K562 (cell line): ENCODE results near the gene FAXC. TPM values are rescaled to one million over a fixed set of nuclear protein-coding genes. Genes with fewer than 3 reads are reported as not detected.
A peak's percentile ranks its signal among the peaks of the same experiment; 100 is the strongest.

ENCODE experiments used
- ATAC-seq: fragments of 200-7000 bp; cut with Tn5 transposase; 3 replicates; pipeline ENCODE4 v1.9.1; 2020; ENCODE audit warnings: moderate library complexity
- BruUV-seq: library from RNA; stranded (reverse); fragments of 400-500 nt; replicated peaks from 2 replicates; lab custom pipeline; 2021; lab: Mats Ljungman, UMichigan
- CTCF ChIA-PET: fragments of 300-600 bp; formaldehyde crosslinking; extraction: SDS; loops from one replicate; lab custom pipeline; 2021; ENCODE audit warnings: low intra/inter-chr PET ratio; lab: Yijun Ruan, JAX
- POLR2A ChIA-PET: fragments of 300-600, 350-650 bp; sonication (Branson Sonifier 250); formaldehyde crosslinking; extraction: SDS; loops from one replicate; lab custom pipeline; 2021; ENCODE audit warnings: antibody characterized with exemption, inconsistent platforms; lab: Yijun Ruan, JAX
- DNase-seq, 4 experiments: peaks; one replicate each; pipeline versions ENCODE4 v3.0.0 to v3.0.0-alpha.2; 2011 to 2018; ENCODE audit warnings: low spot score in 3 of 4, mixed read lengths in 3 of 4; ENCODE audit errors: extremely low read depth in 1 of 4
- FAIRE-seq: peaks from 2 replicates; lab custom pipeline; 2011; peaks lifted over from hg19 to GRCh38; lab: Jason Lieb, UNC
- H2AFZ ChIP-seq: 2 replicates; pipeline ENCODE4 v1.6.0; 2011; ENCODE audit warnings: low read depth, low read length, control low read depth, inconsistent platforms
- H3K27ac ChIP-seq: fragments of 200-600 bp; 3 replicates; pipeline ENCODE4 v1.8.0; 2011; ENCODE audit warnings: low read depth, mild to moderate bottlenecking, control low read depth, inconsistent platforms, low read length, moderate library complexity, mixed read lengths; ENCODE audit errors: extremely low read depth
- H3K27me3 ChIP-seq, 2 experiments: fragments of 300-600 bp in 1 of 2; 2 replicates in 1 of 2; 3 replicates in 1 of 2; pipeline versions ENCODE4 v1.6.0 to v1.8.0; 2011; ENCODE audit warnings: inconsistent platforms in 2 of 2, low read length in 2 of 2, mild to moderate bottlenecking in 1 of 2, mixed read lengths in 1 of 2, moderate library complexity in 1 of 2; ENCODE audit not compliant: control insufficient read depth in 2 of 2, insufficient read depth in 2 of 2
- H3K36me3 ChIP-seq: fragments of 300-600 bp; 3 replicates; pipeline ENCODE4 v1.8.0; 2011; ENCODE audit warnings: mild to moderate bottlenecking, low read length, inconsistent platforms; ENCODE audit not compliant: control insufficient read depth, insufficient read depth
- H3K4me1 ChIP-seq, 2 experiments: fragments of 200-600 bp in 1 of 2; replicated peaks in 1 of 2; 2 replicates in 1 of 2; 3 replicates in 1 of 2; pipeline versions ENCODE4 v1.5.1 to v1.8.0; 2011; ENCODE audit warnings: inconsistent platforms in 2 of 2, low read length in 2 of 2, mild to moderate bottlenecking in 1 of 2, mixed read lengths in 1 of 2, moderate library complexity in 1 of 2; ENCODE audit not compliant: control insufficient read depth in 2 of 2, insufficient read depth in 2 of 2
- H3K4me2 ChIP-seq: 2 replicates; pipeline ENCODE4 v1.6.1; 2011; ENCODE audit warnings: low read length, control low read depth, inconsistent platforms, mixed read lengths; ENCODE audit not compliant: insufficient read depth
- H3K4me3 ChIP-seq: fragments of 200-600 bp; sonication (generic), shearing (Covaris generic); 2 replicates; pipeline ENCODE4 v1.5.1; 2016; ENCODE audit warnings: control low read depth, inconsistent platforms
- H3K79me2 ChIP-seq: fragments of 200-600 bp; 3 replicates; pipeline ENCODE4 v1.8.0; 2011; ENCODE audit warnings: low read length, inconsistent platforms; ENCODE audit not compliant: control insufficient read depth, insufficient read depth
- H3K9ac ChIP-seq, 2 experiments: 2 replicates each; pipeline versions ENCODE4 v1.6.0 to v1.6.1; 2011; ENCODE audit warnings: low read depth in 2 of 2, low read length in 2 of 2, control low read depth in 1 of 2, inconsistent platforms in 1 of 2, mild to moderate bottlenecking in 1 of 2, mixed read lengths in 1 of 2; ENCODE audit not compliant: insufficient read depth in 1 of 2
- H3K9me1 ChIP-seq: one replicate; pipeline ENCODE4 v1.6.0; 2011; ENCODE audit warnings: inconsistent platforms, mild to moderate bottlenecking, low read length, moderate library complexity; ENCODE audit not compliant: control insufficient read depth, insufficient read depth
- H3K9me3 ChIP-seq: replicated peaks from 2 replicates; pipeline ENCODE4 v1.5.1; 2011; ENCODE audit warnings: low read depth, low read length, inconsistent platforms; ENCODE audit not compliant: control insufficient read depth, insufficient read depth
- H4K20me1 ChIP-seq: replicated peaks from 2 replicates; pipeline ENCODE4 v1.6.1; 2011; ENCODE audit warnings: low read length, inconsistent platforms, mixed read lengths; ENCODE audit not compliant: control insufficient read depth, insufficient read depth
- CEBPB ChIP-seq: fragments of 450-650 bp; IDR thresholded peaks from 2 replicates; pipeline ENCODE4 v1.6.1; 2016; ENCODE audit warnings: missing genetic modification characterization, missing compliant biosample characterization
- DACH1 ChIP-seq: fragments of 450-650 bp; IDR thresholded peaks from 2 replicates; pipeline ENCODE4 v1.6.1; 2018; ENCODE audit not compliant: partially characterized antibody
- FIP1L1 ChIP-seq: fragments of 200-400 bp; formaldehyde crosslinking; IDR thresholded peaks from 2 replicates; pipeline ENCODE4 v1.6.1; 2018; ENCODE audit warnings: mild to moderate bottlenecking, low read depth, low read length; ENCODE audit not compliant: poor library complexity, severe bottlenecking
- KDM1A ChIP-seq, 2 experiments: fragments of 450-650 bp; IDR thresholded peaks; 2 replicates each; pipeline ENCODE4 v1.6.1; 2016; ENCODE audit warnings: mild to moderate bottlenecking in 2 of 2
- NFE2 ChIP-seq: IDR thresholded peaks from 2 replicates; pipeline ENCODE4 v1.6.1; 2014; ENCODE audit warnings: antibody characterized with exemption, low read depth
- SMARCE1 ChIP-seq: fragments of 450-650 bp; IDR thresholded peaks from 2 replicates; pipeline ENCODE4 v1.7.1; 2016; ENCODE audit warnings: mild to moderate bottlenecking
- STAT5A ChIP-seq: IDR thresholded peaks from 2 replicates; pipeline ENCODE4 v1.6.1; 2012; ENCODE audit warnings: low read length, inconsistent platforms, borderline replicate concordance
- ZNF175 ChIP-seq: fragments of 200-800 bp; sonication (Bioruptor generic); IDR thresholded peaks from 2 replicates; pipeline ENCODE4 v1.6.1; 2016; ENCODE audit warnings: low read depth, mild to moderate bottlenecking, missing genetic modification characterization, missing compliant biosample characterization
- ZNF316 ChIP-seq: fragments of 450-650 bp; IDR thresholded peaks from 2 replicates; pipeline ENCODE4 v1.6.1; 2016
- WGBS: fragments of 100-300 bp; shearing (Covaris generic); methylation state at CpG from one replicate; pipeline ENCODE4 v1.1.6; 2016; ENCODE audit warnings: low coverage, mixed read lengths; ENCODE audit not compliant: insufficient coverage; ENCODE audit errors: missing lambda C conversion rate; 5-methylcytosine and 5-hydroxymethylcytosine counted together
- in situ Hi-C: fragments of 300-500 bp; cut with MboI; formaldehyde crosslinking; loops from 4 replicates; pipeline ENCODE4 v1.15.0; 2018; ENCODE audit warnings: inconsistent platforms, mixed read lengths
- intact Hi-C: fragments of 100-400 bp; cut with micrococcal nuclease; formaldehyde crosslinking; loops from 2 replicates; pipeline ENCODE4 v1.14.2; 2022
- polyA plus RNA-seq, 8 experiments: library from polyadenylated mRNA; depleted of rRNA in 4 of 8; stranded (reverse) in 5 of 8; unstranded in 3 of 8; fragments of >200 nt; fragmentation: Nextera tagmentation in 2 of 8; fragmentation: Illumina TruSeq in 1 of 8; extraction: Ambion mirVana in 2 of 8; extraction: Trizol in 1 of 8; gene quantifications; 2 replicates each; pipeline versions ENCODE4 v1.2.1 to v1.2.3, GENCODE V29; 2011 to 2014; ENCODE audit warnings: inconsistent platforms in 1 of 8, missing spikeins in 1 of 8
- total RNA-seq, 7 experiments: library from RNA; depleted of rRNA in 6 of 7; stranded (reverse); fragments of >200 nt in 6 of 7; fragmentation: Illumina TruSeq in 2 of 7; extraction: Trizol in 2 of 7; gene quantifications; 2 replicates each; pipeline versions ENCODE4 v1.2.1 to v1.2.3, GENCODE V29; 2011 to 2021; ENCODE audit warnings: low replicate concordance in 1 of 7
- TF ChIP-seq, protein P1 (sequence below), 2 experiments: fragments of 450-650 bp in 1 of 2; sonication (generic) in 1 of 2; formaldehyde crosslinking in 1 of 2; IDR thresholded peaks in 1 of 2; conservative IDR thresholded peaks in 1 of 2; 2 replicates each; pipeline versions ENCODE4 v1.6.1 to v1.8.1; 2016 to 2023; ENCODE audit warnings: mild to moderate bottlenecking in 2 of 2, moderate library complexity in 2 of 2, inconsistent platforms in 1 of 2, missing genetic modification reagents in 1 of 2
- TF ChIP-seq, protein P2 (sequence below): fragments of 250-450 bp; sonication (Bioruptor Pico); IDR thresholded peaks from 2 replicates; pipeline ENCODE4 v1.5.1; 2021; ENCODE audit warnings: mild to moderate bottlenecking
- TF ChIP-seq, protein P3 (sequence below): IDR thresholded peaks from 2 replicates; pipeline ENCODE4 v1.6.1; 2016; ENCODE audit warnings: missing genetic modification characterization, missing compliant biosample characterization

Gene FAXC
- total and polyA plus RNA-seq, 9 of the 15 experiments (the other 6 are each of a cell fraction or from before 2014, with no cell fraction given) = 0.06 to 0.40 (median 0.13) TPM; not detected in 5

DNA sequence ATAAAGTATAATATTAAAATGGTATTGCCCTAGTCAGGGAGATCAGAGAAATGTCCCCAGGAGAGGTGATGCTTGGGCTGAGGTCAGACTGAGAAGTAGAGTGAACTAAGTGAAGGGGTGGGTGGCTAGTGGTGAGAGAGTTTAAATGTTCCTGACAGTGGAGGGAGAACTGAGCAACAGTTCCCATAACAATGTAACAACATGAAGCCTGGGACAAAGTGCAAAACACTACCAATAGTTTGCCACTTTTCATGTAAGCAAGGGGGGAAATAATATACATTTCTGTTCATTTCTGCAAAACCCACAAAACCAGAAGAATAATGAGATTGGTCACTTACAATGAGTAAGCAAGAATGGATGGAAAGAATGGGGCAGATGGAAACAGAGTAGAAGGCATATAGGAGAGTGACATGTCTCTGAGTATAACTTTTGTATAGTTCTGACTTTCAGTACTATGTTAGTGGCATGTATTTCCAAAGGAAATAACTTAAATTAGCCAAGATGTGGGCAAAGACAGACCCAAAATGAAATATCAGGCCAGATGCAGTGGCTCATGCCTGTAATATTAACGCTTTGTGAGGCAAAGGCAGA is 13.3 kb upstream of the FAXC start:
- Histone ChIP-seq H3K9ac (no peak overlapping the region), H3K27ac (no peak overlapping the region), H3K27me3 (peaks cover 0 to 2% of the 10 kb centered on the region in 2 experiments; a peak in 1 of 5 replicates), H3K4me1 (no peaks in the 10 kb centered on the region), H3K9me3 (no peaks in the 10 kb centered on the region), H3K9me1 (no peaks in the 10 kb centered on the region), H3K4me3 (no peak overlapping the region), H2AFZ (no peak overlapping the region), H4K20me1 (no peaks in the 10 kb centered on the region), H3K79me2 (no peaks in the 10 kb centered on the region), H3K4me2 (no peak overlapping the region), H3K36me3 (no peaks in the 10 kb centered on the region)
- ChIA-PET CTCF (no interaction called here), POLR2A (no interaction called here)
- in situ Hi-C loops (no loop called here), intact Hi-C loops (no loop called here)
- 6% methylated on average over 1 of the region's 1 CpG for WGBS
- BruUV-seq = no TSS peak
- no peak for ATAC-seq
- DNase-seq = no peak
- FAIRE-seq = no peak
- peak; percentile 46 for TF ChIP-seq NFE2
- no peak for TF ChIP-seq DACH1
- TF ChIP-seq ZNF316 = peak; percentile 47; the same call in 1 of the 2 replicates

DNA sequence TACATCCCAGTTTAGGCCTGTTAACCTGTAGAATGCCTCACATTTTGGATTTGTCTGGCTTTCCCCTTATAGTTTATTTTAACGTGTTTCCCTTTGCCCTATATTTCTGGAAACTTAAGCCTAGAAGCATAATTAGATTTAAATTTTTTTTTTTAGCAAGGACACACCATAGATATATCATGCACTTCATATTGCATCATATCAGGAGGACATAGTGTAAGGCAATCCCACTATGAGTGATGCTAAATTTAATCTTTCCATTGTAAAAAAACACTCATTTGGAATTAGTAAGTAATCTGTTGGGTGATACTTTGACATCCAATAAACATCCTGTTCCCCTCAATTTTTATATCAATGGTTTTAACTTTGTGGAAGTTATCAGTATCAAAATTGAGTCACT is 10.3 kb upstream of the FAXC start:
- no peaks in the 10 kb centered on the region for H3K9me1 ChIP-seq
- ChIA-PET CTCF (no interaction called here), POLR2A (interaction anchor here (1.0 kb wide), 1 partner anchor 12 kb away, joined by 3 read pairs; no protein-coding TSS in a partner anchor)
- H3K4me3 ChIP-seq = no peak overlapping the region
- 0% methylated on average over 1 of the region's 1 CpG for WGBS
- peaks cover 0 to 6% of the 10 kb centered on the region in 2 experiments; a peak in 2 of 5 replicates for H3K27me3 ChIP-seq
- ATAC-seq (no peak), FAIRE-seq (no peak), DNase-seq (no peak)
- no peaks in the 10 kb centered on the region for H3K36me3 ChIP-seq
- in situ Hi-C loops = no loop called here
- no peaks in the 10 kb centered on the region for H3K79me2 ChIP-seq
- intact Hi-C loops = no loop called here
- H3K27ac ChIP-seq = no peak overlapping the region
- H3K4me2 ChIP-seq = no peak overlapping the region
- no peaks in the 10 kb centered on the region for H3K9me3 ChIP-seq
- H2AFZ ChIP-seq = no peak overlapping the region
- H3K9ac ChIP-seq = no peak overlapping the region
- BruUV-seq = no TSS peak
- no peaks in the 10 kb centered on the region for H3K4me1 ChIP-seq
- H4K20me1 ChIP-seq = no peaks in the 10 kb centered on the region
- TF ChIP-seq, protein P1, sequence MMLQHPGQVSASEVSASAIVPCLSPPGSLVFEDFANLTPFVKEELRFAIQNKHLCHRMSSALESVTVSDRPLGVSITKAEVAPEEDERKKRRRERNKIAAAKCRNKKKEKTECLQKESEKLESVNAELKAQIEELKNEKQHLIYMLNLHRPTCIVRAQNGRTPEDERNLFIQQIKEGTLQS (IDR thresholded peaks at IDR 0.05) = peak; percentile 47; the same call in 1 of the 2 replicates
- TF ChIP-seq, protein P1 (CRISPR knock-in tag; conservative IDR thresholded peaks at IDR 0.05) = no peak
- TF ChIP-seq, protein P2, sequence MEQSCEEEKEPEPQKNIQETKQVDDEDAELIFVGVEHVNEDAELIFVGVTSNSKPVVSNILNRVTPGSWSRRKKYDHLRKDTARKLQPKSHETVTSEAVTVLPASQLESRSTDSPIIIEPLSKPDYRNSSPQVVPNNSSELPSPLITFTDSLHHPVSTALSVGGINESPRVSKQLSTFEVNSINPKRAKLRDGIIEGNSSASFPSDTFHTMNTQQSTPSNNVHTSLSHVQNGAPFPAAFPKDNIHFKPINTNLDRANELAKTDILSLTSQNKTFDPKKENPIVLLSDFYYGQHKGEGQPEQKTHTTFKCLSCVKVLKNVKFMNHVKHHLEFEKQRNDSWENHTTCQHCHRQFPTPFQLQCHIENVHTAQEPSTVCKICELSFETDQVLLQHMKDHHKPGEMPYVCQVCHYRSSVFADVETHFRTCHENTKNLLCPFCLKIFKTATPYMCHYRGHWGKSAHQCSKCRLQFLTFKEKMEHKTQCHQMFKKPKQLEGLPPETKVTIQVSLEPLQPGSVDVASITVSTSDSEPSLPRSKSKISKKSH (CRISPR knock-in tag) = no peak
- TF ChIP-seq KDM1A (IDR thresholded peaks at IDR 0.05) (no peak), STAT5A (no peak), CEBPB (tag) (peak; percentile 53; the same call in 1 of the 2 replicates), SMARCE1 (no peak), ZNF175 (CRISPR knock-in tag) (no peak), FIP1L1 (no peak)
- TF ChIP-seq, protein P3, sequence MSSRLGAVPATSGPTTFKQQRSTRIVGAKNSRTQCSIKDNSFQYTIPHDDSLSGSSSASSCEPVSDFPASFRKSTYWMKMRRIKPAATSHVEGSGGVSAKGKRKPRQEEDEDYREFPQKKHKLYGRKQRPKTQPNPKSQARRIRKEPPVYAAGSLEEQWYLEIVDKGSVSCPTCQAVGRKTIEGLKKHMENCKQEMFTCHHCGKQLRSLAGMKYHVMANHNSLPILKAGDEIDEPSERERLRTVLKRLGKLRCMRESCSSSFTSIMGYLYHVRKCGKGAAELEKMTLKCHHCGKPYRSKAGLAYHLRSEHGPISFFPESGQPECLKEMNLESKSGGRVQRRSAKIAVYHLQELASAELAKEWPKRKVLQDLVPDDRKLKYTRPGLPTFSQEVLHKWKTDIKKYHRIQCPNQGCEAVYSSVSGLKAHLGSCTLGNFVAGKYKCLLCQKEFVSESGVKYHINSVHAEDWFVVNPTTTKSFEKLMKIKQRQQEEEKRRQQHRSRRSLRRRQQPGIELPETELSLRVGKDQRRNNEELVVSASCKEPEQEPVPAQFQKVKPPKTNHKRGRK (tag) = no peak
